NCI-H510A (cell line): ENCODE results near the gene OR7C1.
"Not testable (repeated sequence)": the region's sequence is repeated elsewhere in the genome, so short reads cannot be mapped to it uniquely, and the experiment has no call there.

Source experiments
- DNase-seq: peaks from one replicate; lab custom pipeline; 2025; lab: John Stamatoyannopoulos, UW

Gene OR7C1

DNA sequence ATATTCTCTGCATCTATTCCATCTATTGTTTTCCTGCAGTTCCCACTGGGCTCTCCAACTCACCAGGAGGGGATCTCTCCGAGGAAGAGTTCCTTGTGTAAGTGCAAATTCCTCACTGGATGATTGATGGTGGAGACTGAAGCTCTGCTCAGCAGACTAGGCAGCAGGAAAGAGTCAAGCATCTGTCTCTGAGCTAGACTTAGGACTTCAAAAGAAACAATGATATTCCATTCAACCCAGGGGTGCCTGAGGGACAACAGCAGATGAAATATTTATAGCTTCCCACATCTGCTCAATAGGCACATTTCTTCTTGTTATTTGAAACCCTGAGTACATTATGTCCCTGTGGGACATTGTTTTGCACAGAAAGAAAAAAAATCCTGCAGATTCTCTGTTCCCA is at the start of gene OR7C1, which contains the start of gene OR7A5:
Gene OR7C1, minus strand, starts transcription at position 175 of the 400 bp plus-strand sequence. CDS start 35,049 bp downstream, outside the sequence.
Gene OR7A5, minus strand, starts transcription at position 175 of the 400 bp plus-strand sequence. CDS start 6,944 bp downstream, outside the sequence.
- DNase-seq = no peak

GRCh38 chr19:14871619-14872230 is 36.7 kb upstream of the OR7C1 start:
- DNase-seq = no peak

DNA sequence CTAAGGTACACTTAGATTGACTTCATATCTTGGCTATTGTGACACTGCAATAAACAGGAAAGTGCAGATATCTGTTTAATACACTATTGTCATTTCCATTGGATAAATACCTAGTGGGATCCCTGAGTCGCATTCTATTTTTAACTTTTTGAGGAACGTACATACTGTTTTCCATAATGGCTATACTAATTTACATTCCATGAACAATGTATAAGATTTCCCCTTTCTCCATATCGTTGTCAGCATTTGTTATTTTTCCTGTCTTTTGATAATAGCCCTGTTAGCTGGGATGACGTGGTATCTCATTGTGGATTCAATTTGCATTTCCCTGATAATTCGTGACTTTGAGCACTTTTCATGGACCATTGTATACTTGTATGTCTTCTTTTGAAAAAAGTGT is 33.5 kb upstream of the OR7C1 start:
- DNase-seq = no peak

DNA sequence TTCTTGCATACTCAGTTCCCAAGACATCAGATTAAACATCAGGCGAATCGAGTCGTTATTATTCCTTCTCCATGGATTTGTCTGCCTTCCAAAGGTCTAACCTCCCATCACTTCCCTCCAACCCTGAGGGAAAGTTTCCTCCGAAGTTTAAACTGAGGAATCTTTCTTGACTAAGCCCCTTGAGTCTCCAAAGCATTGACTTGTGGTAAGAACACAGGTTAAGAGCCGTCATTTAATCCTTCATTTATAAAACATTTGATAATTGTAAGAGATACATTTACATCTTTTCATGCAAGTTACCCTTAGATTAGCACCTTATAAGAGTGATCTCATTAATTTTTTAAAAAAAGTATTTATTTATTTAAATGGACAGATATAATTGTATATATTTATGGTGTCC is 13.8 kb upstream of the OR7C1 start, which contains the start of gene OR7A10:
Gene OR7A10, minus strand, starts transcription at position 101 of the 400 bp plus-strand sequence. CDS start 7,045 bp downstream, outside the sequence.
- no peak for DNase-seq

GRCh38 chr19:14843578-14843977 is 8.6 kb upstream of the OR7C1 start:
- DNase-seq = no peak

- no peak for DNase-seq
Observed at GRCh38 chr19:14843169-14843568, 8.2 kb upstream of the OR7C1 start.

GRCh38 chr19:14840206-14840605 is 5.2 kb upstream of the OR7C1 start:
- DNase-seq = no peak

- no peak for DNase-seq
Observed at GRCh38 chr19:14837391-14837790, 2.4 kb upstream of the OR7C1 start.

- no peak for DNase-seq
Observed at GRCh38 chr19:14830702-14831101, 4.3 kb downstream of the OR7C1 start.

DNA sequence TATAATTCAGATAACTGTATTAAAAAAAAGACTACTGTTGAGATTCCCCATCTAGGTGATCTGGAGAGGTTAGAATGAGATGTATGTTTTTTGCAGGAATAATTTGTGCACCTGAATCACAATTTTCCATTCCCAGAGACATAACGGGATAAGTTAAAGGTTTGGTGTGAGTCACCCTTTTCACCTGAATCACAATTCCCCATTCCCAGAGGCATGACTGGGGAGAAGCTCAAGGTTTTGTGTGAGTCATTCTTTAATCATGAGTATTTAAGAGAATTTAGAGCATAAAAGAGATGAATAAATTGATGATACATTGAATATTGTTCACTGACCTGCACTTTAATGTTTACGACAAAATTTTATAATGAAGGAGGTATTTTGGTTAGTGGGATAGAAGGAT is 9.0 kb downstream of the OR7C1 start:
- no peak for DNase-seq

DNA sequence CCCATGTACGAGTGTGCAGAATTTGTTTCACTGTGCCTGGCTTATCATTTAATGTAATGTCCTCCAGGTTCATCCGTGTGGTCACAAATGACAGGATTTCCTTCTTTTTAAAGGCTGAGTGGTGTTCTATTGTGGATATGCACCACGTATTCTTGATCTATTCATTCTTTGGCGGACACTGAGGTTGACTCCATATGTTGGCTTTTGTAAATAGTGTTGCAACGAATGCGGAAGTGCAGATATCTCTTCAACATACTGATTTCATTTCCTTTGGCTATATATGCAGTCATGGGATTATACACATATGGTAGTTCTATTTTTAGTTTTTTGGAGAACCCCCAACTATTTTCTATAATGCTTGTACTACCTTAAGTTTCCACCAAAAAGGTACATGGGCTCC is 13.0 kb downstream of the OR7C1 start:
- no peak for DNase-seq

DNA sequence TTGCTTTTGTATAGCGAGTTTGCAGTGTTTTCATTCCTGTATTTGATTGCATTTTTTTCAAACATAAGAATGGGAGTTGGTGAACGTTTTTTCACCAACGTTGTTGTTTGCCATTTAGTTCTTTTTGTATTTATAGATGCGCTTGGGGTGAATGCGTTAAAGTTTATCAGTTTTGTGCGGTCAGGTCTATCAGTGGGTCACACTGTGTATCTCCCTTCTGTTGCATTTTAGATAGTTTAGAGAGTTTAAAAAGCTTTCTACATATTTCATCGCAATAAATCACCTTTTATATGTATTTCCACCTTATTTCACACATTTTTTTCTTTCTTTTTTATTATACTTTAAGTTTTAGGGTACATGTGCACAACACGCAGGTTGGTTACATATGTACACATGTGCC is 16.4 kb downstream of the OR7C1 start:
- no peak for DNase-seq

GRCh38 chr19:14817052-14817451 is 17.9 kb downstream of the OR7C1 start:
- DNase-seq = no peak

DNA sequence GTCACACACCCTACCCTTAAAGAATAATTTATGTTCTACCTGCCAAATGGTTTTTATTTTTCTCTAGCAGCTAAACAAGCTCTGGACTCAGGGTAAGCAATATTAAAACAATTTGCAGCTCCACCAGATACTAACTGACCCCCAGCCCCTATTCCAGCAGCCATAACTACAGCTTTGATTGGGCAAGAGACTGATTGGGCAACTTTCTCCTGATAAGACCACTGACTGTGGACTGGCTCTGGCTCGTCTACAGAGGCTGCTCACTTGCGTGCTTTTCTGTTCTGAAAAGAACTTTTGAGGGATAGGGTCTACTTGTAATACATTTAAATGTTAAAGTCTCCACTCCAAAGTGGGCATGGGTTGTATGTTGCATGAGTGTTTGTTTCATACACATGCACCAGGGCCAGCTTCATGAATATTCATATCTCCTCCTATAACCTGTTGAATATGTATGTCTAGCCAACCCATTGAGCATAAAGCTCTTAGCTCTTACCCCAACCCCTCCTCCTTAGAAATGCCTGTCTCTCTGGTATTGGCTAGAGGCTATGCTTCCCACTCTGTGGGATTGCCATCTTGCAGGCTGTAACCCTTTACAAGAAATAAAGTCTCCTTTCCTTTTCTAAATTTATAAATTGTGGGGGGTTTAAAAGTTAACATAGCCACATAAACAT is 19.9 kb downstream of the OR7C1 start:
- no peak for DNase-seq

DNA sequence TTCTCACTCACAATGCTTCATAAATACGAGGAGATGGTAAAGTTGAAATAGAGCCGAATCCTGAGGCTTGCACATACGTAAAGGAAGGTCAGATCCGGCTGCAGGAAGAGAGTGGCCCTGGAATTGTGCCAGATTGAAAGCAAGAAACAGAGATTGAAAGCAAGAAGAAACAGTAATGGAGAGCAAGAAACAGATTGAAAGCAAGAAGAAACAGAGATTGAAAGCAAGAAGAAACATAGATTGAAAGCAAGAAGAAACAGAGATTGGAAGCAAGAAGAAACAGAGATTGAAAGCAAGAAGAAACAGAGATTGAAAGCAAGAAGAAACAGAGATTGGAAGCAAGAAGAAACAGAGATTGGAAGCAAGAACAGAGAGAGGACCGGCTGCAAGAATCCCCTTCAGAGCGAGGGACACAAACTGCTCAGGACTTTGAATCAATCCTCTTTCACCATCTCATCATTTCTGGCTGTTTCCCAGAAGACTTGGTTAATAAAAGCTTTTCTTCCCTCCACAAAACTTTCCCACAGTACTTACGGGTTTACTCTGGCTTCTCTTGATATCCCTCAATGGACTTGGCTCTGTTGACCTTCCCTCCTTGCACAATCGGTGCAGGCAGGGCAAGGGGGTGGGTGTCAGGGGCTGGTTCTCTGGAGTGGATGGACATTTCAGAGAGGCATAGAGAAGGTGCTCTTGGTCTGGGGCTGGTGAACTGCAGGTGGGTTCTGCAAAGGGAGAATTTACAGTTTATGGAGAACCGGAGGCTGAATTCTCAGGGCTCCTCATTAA is 25.5 kb downstream of the OR7C1 start:
- no peak for DNase-seq

- DNase-seq = no peak
Observed at GRCh38 chr19:14804765-14805164, 30.2 kb downstream of the OR7C1 start.

- no peak for DNase-seq
Observed at GRCh38 chr19:14798760-14799159, 36.2 kb downstream of the OR7C1 start.

DNA sequence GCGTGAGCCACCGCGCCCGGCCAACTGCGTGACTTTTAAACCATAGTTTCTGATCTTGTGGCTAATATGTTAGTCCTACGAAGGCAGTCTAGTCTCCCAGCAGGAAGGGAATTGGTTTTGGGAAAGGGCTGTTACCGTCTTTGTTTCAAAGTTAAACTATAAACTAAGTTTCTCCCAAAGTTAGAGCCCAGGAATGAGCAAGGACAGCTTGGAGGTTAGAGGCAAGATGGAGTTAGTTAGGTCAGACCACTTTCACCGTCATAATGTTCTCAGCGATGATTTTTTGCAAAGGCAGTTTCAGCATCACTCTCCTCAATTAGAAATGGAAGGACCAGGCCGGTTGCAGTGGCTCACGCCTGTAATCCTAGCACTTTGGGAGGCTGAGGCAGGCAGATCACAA is 39.0 kb downstream of the OR7C1 start:
- DNase-seq = no peak

- DNase-seq = no peak
Observed at GRCh38 chr19:14795078-14795721, 39.8 kb downstream of the OR7C1 start.

DNA sequence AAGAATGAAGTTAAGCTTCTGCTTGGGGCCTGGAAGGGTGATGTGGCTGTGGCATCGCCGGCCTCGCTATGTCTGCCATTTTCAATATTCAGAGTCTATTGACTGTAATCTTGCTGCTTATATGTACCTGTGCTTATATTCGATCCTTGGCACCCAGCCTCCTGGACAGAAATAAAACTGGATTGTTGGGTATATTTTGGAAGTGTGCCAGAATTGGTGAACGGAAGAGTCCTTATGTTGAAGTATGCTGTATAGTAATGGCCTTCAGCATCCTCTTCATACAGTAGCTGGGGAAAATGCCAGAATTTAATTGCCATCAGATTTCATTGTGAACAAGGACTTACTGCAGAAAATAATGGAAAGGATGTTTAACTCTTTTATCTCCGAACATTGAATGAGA is 42.7 kb downstream of the OR7C1 start:
- DNase-seq = not testable (repeated sequence)

- DNase-seq = no peak
Observed at GRCh38 chr19:14786421-14786851, 48.5 kb downstream of the OR7C1 start.

DNA sequence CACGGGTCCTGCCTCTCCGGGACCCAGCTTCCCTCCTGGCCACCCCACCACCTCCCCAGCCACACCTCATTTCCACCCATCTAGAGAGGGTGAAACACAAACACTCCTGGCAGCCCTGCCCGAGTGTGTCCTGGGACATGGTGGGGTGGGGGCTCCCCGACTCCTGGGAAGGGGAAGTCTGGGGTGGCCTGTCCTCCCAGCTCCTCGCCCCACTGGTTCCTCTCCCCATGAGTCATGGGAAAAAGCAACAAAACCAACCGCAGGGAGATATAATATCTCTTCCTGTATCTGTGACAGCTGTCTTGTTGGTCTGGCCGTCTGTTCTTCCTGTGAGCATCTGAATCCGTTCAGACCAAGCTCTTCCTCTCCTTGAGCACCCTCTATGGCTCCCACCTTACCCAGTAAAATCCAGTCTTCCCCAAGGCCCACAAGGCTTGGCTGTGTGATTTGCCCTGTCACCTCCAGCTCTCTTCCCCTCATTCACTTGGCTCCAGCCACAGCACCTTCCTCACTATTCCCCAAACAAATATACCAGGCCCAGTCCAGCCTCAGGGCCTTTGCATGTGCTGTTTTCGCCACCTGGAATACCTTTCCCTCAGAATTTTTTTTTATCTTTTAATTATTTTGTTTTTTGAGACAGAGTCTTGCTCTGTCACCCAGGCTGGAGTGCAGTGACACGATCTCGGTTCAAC is 49.7 kb downstream of the OR7C1 start:
- not testable (repeated sequence) for DNase-seq
